Measurements from ENCODE around the gene EGF.

Gene EGF

DNA sequence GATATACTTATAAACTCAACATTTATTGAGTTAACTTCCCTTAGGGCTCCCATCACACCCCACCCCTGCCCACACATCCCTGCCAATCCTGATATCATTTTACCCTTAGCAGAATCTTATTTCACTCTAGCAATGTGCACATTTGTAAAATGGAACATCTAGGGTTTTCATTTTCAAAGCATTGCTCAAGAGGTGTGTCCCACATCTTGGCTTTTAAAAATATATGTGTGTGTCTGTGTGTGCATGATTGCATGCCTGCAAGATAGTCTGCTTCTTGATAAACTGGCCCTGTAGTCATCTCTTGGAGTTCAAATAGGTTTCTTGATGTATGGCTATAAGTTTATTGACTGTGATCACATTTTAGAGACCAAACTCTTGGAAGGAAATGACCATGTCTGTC lies 26.4 kb upstream of the EGF start:
- no peak for TF ChIP-seq GATA1 (IDR thresholded peaks at IDR 0.05; ENCODE audit: low read depth, low read length)
- TF ChIP-seq POLR2A (IDR thresholded peaks at IDR 0.05; ENCODE audit: low read length): no peak
- DNase-seq: no peak

DNA sequence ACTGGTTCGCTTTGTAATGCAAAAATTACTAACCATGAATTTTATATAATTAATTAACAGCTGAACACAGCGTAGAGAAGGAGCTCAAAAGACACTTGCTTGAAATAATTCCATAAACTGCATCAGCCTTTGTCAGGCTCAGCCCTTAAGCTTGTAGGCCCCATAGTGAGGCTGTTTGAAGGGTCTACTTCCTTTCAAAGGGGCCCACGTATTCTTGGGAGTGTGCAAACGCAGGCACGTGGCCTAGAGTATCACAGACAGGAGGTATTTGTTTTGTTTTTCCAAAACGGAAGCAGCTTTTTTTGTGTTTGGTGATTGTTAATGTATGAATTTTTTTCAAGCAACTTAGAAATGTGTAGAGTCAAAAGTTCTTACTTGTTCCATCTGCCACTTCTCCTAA lies 25.6 kb upstream of the EGF start:
- DNase-seq: no peak
- no peak for TF ChIP-seq GATA1 (IDR thresholded peaks at IDR 0.05; ENCODE audit: low read depth, low read length)
- no peak for TF ChIP-seq POLR2A (IDR thresholded peaks at IDR 0.05; ENCODE audit: low read length)

DNA sequence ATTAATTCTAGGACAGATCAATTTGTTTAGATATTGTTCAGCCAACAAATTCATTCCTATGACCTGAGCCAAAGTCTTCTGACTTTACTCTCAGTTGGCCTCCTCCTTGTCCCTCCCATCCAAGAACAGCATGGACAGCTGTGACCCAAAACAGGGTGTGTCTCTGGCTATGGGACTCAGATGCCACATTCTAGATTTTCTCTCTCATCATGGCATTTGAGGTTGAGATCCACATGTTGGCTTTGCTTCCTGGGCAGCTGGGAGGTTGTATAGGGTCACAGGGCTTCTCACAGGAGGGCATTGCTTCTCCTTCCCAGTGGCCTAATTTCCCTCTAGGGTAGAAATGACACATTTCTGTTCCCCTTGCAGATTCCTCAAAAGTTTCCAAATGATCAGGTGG lies 22.6 kb upstream of the EGF start:
- DNase-seq: no peak
- TF ChIP-seq GATA1 (IDR thresholded peaks at IDR 0.05; ENCODE audit: low read depth, low read length): no peak
- no peak for TF ChIP-seq POLR2A (IDR thresholded peaks at IDR 0.05; ENCODE audit: low read length)

DNA sequence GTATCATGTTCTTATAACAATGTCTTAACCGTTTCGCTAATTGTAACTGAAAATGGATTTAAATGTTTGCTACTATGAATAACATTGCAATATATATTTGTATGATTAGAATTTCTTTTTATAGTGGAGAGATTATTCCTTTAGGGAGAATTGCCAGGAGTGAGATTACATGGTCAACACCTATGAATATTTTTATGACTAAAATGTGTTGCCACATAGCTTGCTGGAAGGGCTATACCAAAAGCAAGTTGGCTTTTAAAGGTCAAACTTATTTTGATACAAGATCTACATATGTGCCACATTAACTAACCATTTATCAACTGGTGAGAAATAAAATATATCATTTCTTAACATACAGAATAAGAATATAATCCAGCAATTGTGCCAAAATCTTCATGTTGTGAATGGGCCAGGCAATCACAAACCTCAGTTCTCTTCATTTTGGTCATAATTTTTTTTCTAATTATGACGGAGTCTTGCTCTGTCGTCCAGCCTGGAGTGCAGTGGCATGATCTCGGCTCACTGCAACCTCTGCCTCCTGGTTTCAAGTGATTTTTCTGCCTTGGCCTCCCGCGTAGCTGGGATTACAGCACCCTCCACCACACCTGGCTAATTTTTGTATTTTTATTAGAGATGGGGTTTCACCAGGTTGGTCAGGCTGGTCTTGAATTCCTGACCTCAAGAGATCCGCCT lies 10.0 kb upstream of the EGF start:
- no peak for DNase-seq

DNA sequence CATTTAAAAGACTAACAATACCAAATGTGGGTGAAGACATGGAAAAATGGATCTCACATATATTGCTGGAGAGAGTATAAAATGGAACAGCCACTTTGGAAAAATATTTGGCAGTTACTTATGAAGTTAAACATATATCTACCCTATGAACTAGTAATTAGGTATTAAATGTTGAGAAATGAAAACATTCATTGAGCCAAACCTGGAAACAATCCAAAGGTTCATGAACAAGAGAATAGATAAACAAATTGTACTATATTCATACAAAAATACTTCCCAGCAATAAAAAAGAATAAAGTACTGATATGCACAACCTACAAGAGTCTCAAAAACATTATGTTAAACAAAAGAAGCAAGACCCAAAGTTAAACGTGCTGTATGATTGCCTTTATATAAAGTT lies 4.0 kb upstream of the EGF start:
- DNase-seq: no peak

More for the DNA sequence above, 10.0 kb upstream of the EGF start:
- no peak for TF ChIP-seq GATA1 (IDR thresholded peaks at IDR 0.05; ENCODE audit: low read depth, low read length)
- TF ChIP-seq POLR2A (IDR thresholded peaks at IDR 0.05; ENCODE audit: low read length): no peak

DNA sequence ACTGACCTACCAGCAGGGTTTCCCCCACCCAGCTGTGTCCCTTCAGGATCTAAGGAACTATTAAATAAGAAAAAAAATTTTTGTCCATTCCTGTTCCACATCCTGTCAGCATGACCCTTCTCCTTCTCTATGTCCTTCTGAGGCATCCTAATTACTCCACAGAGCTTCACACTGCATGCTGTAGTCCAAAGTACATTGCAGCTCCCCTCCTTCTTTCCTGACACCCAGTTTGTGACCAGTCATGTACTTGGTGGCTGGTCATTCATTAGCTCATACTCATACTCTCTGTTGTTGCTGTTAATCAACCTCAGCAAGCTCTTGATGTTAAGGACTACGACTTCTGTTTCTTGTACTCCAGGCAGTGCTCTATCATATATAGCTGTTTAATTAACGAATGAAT lies 2.4 kb upstream of the EGF start:
- DNase-seq: no peak
- no peak for TF ChIP-seq GATA1 (IDR thresholded peaks at IDR 0.05; ENCODE audit: low read depth, low read length)
- no peak for TF ChIP-seq POLR2A (IDR thresholded peaks at IDR 0.05; ENCODE audit: low read length)

More for the DNA sequence above, 4.0 kb upstream of the EGF start:
- TF ChIP-seq GATA1 (IDR thresholded peaks at IDR 0.05; ENCODE audit: low read depth, low read length): no peak
- TF ChIP-seq POLR2A (IDR thresholded peaks at IDR 0.05; ENCODE audit: low read length): no peak

DNA sequence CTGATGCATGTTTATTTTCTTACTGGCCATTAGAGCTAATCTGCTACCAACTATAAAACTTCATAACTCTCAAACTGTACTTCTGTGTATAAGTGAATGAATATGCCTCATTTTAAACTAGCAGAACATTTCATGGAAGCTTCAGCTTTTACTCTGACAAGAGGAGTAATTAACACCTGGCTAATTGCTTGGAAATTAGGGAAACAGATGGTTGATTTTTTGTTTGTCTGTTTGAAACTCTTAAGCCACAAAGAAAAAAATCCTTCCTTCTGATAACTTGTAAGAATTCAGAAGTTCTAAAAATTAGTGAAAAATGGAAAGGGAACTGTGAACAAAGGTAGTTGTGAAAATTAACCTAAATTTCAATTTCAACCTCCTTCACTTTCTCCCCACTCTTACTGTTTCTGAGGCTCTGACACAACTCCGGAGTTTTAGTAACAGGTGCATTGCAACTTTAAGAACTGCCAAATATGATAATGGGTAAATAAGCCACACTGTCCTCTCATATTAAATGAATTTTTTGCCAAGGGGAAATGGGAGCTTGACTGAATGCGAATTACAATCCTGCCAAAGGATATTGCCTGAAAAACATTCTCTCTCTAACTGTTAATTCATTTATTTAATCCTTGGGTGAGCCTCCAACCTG lies 1.0 kb downstream of the EGF start:
- no peak for TF ChIP-seq GATA1 (IDR thresholded peaks at IDR 0.05; ENCODE audit: low read depth, low read length)
- TF ChIP-seq POLR2A (IDR thresholded peaks at IDR 0.05; ENCODE audit: low read length): no peak
- DNase-seq: no peak

DNA sequence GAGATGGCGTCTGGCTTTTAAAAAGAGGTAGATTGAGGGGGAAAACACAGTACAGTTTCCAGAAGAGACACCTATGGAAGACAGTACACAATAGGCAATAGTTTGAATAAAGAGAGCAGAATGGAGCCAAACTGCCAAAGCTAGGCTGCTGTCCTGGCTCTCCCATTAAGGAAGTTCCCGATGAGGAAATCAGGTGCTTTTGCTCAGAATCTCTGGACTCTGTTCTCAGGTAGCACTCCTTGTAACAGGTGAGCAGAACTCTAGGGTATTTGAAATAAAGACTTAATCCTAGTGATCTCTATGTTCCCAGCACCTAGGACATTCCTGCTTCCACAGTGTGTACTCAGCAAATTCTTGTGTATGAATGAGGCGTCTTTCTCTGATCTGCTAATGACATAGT lies 1.6 kb downstream of the EGF start:
- DNase-seq: no peak
- TF ChIP-seq GATA1 (IDR thresholded peaks at IDR 0.05; ENCODE audit: low read depth, low read length) (no peak), POLR2A (IDR thresholded peaks at IDR 0.05; ENCODE audit: low read length) (no peak)

DNA sequence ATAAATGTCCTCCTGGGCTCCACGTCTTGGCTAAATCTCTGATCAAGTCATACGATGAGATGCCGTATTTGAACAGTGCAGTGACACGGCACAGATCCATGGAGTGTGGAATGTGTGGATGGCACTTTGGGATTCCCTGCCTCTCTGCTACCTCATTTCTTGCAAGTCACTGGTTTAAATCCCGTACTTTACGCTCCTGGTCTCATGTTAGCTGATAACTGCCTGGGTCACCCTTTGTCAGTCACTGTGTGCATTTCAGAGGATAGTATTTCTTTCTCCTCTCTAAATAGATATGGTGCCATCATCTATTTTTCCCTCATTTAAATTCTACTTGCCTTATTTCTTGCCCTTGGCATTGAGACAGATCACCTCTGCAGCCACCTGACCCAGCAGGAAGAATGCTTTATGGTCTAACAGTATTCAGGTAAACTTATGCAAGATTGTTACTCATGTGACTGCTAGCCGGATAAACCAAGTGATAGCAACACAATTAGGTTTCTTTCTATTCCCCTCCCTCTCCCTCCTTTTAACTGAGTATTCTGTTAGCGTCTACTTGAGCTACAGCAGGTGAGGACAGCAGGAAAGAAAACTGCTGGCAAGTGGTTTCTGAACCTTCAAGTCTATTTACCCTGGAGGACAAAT lies 2.8 kb downstream of the EGF start:
- no peak for TF ChIP-seq GATA1 (IDR thresholded peaks at IDR 0.05; ENCODE audit: low read depth, low read length)
- no peak for DNase-seq

DNA sequence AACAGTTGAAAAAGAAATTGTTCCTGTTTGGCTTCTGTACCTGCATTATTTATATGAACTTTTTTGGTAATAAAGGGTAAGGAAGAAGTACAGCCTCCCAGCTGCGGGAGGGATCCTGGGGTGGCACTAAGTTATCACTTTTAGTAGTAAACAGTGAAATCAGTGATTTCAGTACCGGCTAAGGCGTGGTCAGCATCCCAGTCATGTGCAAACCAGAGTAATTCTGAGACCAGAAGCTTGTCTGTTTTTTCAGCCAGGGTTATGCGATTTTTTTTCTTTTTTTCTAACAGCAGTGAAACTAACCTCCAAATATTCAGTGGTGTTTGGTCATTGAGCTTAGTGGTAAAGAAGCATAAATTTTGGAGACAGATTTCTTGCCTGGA lies 3.3 kb downstream of the EGF start:
- no peak for DNase-seq
- TF ChIP-seq GATA1 (IDR thresholded peaks at IDR 0.05; ENCODE audit: low read depth, low read length) (no peak), POLR2A (IDR thresholded peaks at IDR 0.05; ENCODE audit: low read length) (no peak)

DNA sequence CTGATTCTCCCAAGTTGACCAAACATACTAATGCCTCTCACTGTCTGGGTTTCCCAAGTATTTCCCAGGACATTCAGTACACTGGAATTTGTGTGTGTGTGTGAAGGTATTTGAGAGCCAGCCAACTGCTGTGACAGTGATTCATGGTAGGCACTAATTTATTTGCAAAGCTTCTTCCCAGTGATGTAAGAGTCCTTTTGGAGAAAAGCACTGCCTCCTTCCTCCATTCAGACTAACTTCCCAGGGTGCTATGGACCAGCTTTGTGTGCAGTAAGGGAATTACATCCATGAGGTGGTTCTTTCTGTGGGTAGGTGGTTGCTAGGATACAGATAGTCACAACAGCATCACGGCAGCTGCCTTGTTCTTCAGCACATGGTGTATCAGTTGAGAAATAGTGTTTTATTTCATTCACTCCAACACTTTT lies 8.7 kb downstream of the EGF start:
- no peak for DNase-seq
- TF ChIP-seq POLR2A (IDR thresholded peaks at IDR 0.05; ENCODE audit: low read length) (no peak), GATA1 (IDR thresholded peaks at IDR 0.05; ENCODE audit: low read depth, low read length) (no peak)

DNA sequence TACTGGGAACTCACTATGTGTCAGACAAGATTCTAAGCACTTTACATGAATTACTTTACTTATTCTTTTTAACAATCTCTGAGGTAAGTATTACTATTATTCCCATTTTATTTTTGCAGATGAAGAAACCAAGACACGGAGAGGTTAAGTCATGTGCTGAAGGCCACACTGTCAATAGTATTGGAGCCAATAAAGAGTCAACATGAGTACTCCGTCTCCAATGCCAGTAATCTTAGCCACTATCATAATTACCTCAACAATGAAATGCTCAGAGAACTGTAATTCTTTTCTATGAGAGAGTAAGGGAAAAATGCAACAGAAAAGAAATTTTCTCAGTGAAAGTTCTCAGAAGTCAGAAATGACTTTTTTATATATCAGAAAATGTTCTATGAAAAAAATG lies 12.7 kb downstream of the EGF start:
- TF ChIP-seq GATA1 (IDR thresholded peaks at IDR 0.05; ENCODE audit: low read depth, low read length): no peak
- TF ChIP-seq POLR2A (IDR thresholded peaks at IDR 0.05; ENCODE audit: low read length): no peak
- no peak for DNase-seq

DNA sequence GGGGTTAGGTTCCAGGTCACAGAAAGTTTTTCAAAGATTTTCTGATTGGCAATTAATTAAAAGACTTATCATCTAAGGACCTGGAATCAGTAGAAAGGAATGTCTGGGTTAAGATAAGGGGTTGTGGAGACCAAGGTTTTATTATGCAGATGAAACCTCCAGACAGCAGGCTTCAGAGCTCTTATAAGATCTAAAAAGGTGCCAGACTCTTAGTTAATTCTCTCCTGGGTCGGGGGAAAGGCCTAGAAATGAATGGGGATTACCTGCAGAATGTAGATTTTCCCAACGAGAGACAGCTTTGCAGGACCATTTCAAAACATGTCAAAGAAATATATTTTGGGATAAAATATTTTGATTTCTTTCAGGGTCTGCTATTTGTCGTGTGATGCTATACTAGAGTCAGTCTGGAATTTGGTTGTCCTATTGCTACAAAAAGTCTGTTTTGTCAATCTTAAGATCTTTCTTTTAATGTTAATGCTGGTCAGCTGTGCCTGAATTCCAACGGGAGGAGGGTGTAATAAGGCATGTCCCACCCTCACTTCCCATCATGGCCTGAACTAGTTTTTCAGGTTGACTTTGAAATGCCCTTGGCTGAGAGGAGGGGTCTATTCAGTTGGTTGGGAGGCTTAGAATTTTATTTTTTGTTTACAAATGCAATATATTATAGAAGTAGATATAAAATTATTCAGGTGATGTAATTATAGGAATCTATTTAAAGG lies 15.8 kb downstream of the EGF start:
- no peak for TF ChIP-seq GATA1 (IDR thresholded peaks at IDR 0.05; ENCODE audit: low read depth, low read length)
- no peak for TF ChIP-seq POLR2A (IDR thresholded peaks at IDR 0.05; ENCODE audit: low read length)
- no peak for DNase-seq

DNA sequence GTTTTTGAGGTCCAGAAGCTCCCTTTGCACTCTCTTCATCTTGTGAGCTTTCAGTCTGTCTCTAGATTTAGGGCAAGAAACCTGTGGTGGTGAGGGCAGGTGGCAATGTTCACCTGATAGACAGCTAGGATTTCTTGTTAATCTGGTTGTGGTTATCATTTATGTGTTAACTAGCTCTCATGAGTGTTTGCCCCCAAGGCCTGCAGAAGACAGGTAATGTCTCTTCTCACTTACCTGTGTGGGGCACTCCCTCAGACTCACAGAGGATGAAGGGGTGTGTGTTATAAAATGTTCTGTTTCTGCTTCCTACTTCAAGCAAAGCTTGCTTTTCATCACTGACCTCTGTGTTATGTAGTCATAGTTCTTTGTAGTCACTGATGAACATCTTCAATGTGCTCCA lies 17.8 kb downstream of the EGF start:
- DNase-seq: no peak
- TF ChIP-seq GATA1 (IDR thresholded peaks at IDR 0.05; ENCODE audit: low read depth, low read length): no peak
- TF ChIP-seq POLR2A (IDR thresholded peaks at IDR 0.05; ENCODE audit: low read length): no peak

Measured in erythroblast (primary cell).